HCT116 (cell line): ENCODE data around the gene CDX1. TPM values are rescaled to one million over a fixed set of nuclear protein-coding genes. Genes with fewer than 3 reads are reported as not detected.

Experiments used
- ATAC-seq: fragments of 200-7000 bp; cut with Tn5 transposase; 2 replicates; pipeline ENCODE4 v1.9.1; 2020; ENCODE audit warnings: mild to moderate bottlenecking, moderate library complexity
- BruUV-seq: library from RNA; stranded (reverse); fragments of 400-500 nt; replicated peaks from 2 replicates; lab custom pipeline; 2021; lab: Mats Ljungman, UMichigan
- CTCF ChIA-PET: fragments of 300-600 bp; sonication (Branson Sonifier 250); formaldehyde crosslinking; loops from one replicate; lab custom pipeline; 2021; ENCODE audit warnings: antibody characterized with exemption; lab: Charles Lee
- POLR2A ChIA-PET: fragments of 300-600, 350-600 bp; sonication (Branson Sonifier 250); formaldehyde crosslinking; loops from one replicate; lab custom pipeline; 2021; ENCODE audit warnings: antibody characterized with exemption; lab: Charles Lee
- RAD21 ChIA-PET, 2 experiments: fragments of 300-600 bp; sonication (Branson Sonifier 250); formaldehyde crosslinking; loops; one replicate each; lab custom pipeline; 2023; ENCODE audit warnings: low total read pairs in 2 of 2; ENCODE audit not compliant: uncharacterized antibody in 2 of 2, unreplicated experiment in 2 of 2, low non-redundant PET in 1 of 2; lab: Charles Lee
- DNase-seq: peaks from one replicate; pipeline ENCODE4 v3.0.0-alpha.2; 2010; ENCODE audit warnings: low read depth, low spot score
- H2AFZ ChIP-seq: fragments of 200-600 bp; shearing (Covaris generic), sonication (generic); 2 replicates; pipeline ENCODE4 v1.6.1; 2017; ENCODE audit warnings: low read depth, mixed run types, mixed read lengths, antibody characterized with exemption, low read length; ENCODE audit not compliant: poor library complexity, severe bottlenecking
- H3K27ac ChIP-seq: 2 replicates; pipeline ENCODE4 v1.5.1; 2012; ENCODE audit warnings: low read depth, low read length
- H3K27me3 ChIP-seq: fragments of 200-600 bp; sonication (generic); 2 replicates; pipeline ENCODE4 v1.6.1; 2016; ENCODE audit warnings: mixed run types, low read length, mixed read lengths; ENCODE audit not compliant: insufficient read depth
- H3K36me3 ChIP-seq, 2 experiments: fragments of 200-500 bp in 1 of 2; fragments of 200-600 bp in 1 of 2; sonication (Bioruptor generic) in 1 of 2; sonication (generic) in 1 of 2; 2 replicates each; pipeline versions ENCODE4 v1.5.1 to v1.6.1; 2014 to 2016; ENCODE audit warnings: low read length in 2 of 2, inconsistent platforms in 1 of 2, mixed read lengths in 1 of 2, mixed run types in 1 of 2; ENCODE audit not compliant: insufficient read depth in 2 of 2, control insufficient read depth in 1 of 2
- H3K4me1 ChIP-seq, 2 experiments: fragments of 200-600 bp in 1 of 2; sonication (generic) in 1 of 2; 2 replicates each; pipeline versions ENCODE4 v1.5.1 to v1.6.1; 2012 to 2017; ENCODE audit warnings: low read length in 2 of 2, inconsistent platforms in 1 of 2, mild to moderate bottlenecking in 1 of 2, mixed read lengths in 1 of 2, mixed run types in 1 of 2, moderate library complexity in 1 of 2; ENCODE audit not compliant: insufficient read depth in 2 of 2, control insufficient read depth in 1 of 2
- H3K4me2 ChIP-seq: fragments of 200-600 bp; sonication (generic); 2 replicates; pipeline ENCODE4 v1.6.1; 2017; ENCODE audit warnings: mixed run types, low read length, mixed read lengths
- H3K4me3 ChIP-seq, 2 experiments: fragments of 200-600 bp in 1 of 2; sonication (generic) in 1 of 2; replicated peaks in 1 of 2; 2 replicates each; pipeline ENCODE4 v1.5.1; 2011 to 2016; ENCODE audit warnings: low read length in 2 of 2, control low read depth in 1 of 2, low read depth in 1 of 2, mild to moderate bottlenecking in 1 of 2, mixed read lengths in 1 of 2, mixed run types in 1 of 2
- H3K79me2 ChIP-seq: fragments of 200-600 bp; sonication (generic); 2 replicates; pipeline ENCODE4 v1.6.1; 2017; ENCODE audit warnings: mild to moderate bottlenecking, mixed run types, low read length, moderate library complexity, mixed read lengths; ENCODE audit not compliant: insufficient read depth
- H3K9ac ChIP-seq: fragments of 200-600 bp; sonication (generic); 2 replicates; pipeline ENCODE4 v1.6.1; 2016; ENCODE audit warnings: low read length, mixed read lengths
- H3K9me2 ChIP-seq: fragments of 200-600 bp; sonication (generic), shearing (Covaris generic); 2 replicates; pipeline ENCODE4 v1.6.1; 2017; ENCODE audit warnings: mixed run types, mild to moderate bottlenecking, moderate library complexity; ENCODE audit not compliant: insufficient read depth
- H3K9me3 ChIP-seq, 2 experiments: fragments of 200-500 bp in 1 of 2; fragments of 200-600 bp in 1 of 2; sonication (Bioruptor generic) in 1 of 2; sonication (generic) in 1 of 2; 2 replicates each; pipeline ENCODE4 v1.6.1; 2014 to 2017; ENCODE audit warnings: low read length in 2 of 2, mixed read lengths in 2 of 2, inconsistent platforms in 1 of 2, low read depth in 1 of 2, mild to moderate bottlenecking in 1 of 2, mixed run types in 1 of 2, moderate library complexity in 1 of 2; ENCODE audit not compliant: control insufficient read depth in 1 of 2, insufficient read depth in 1 of 2
- H4K20me1 ChIP-seq: fragments of 200-600 bp; sonication (generic), shearing (Covaris generic); 2 replicates; pipeline ENCODE4 v1.6.1; 2017; ENCODE audit warnings: mixed run types, mild to moderate bottlenecking, moderate library complexity; ENCODE audit not compliant: insufficient read depth
- ATF3 ChIP-seq: IDR thresholded peaks from 2 replicates; pipeline ENCODE4 v1.6.1; 2012
- CBX3 ChIP-seq: IDR thresholded peaks from 2 replicates; pipeline ENCODE4 v1.6.1; 2012; ENCODE audit warnings: low read depth
- CEBPB ChIP-seq: IDR thresholded peaks from 2 replicates; pipeline ENCODE4 v1.6.1; 2012; ENCODE audit warnings: low read depth
- EGR1 ChIP-seq: IDR thresholded peaks from 2 replicates; pipeline ENCODE4 v1.6.1; 2012; ENCODE audit warnings: low read depth
- EZH2 ChIP-seq: fragments of 200-600 bp; sonication (generic); IDR thresholded peaks from 2 replicates; pipeline ENCODE4 v1.6.1; 2017; ENCODE audit warnings: antibody characterized with exemption, mixed run types
- EZH2phosphoT487 ChIP-seq: fragments of 200-600 bp; IDR thresholded peaks from 2 replicates; pipeline ENCODE4 v1.6.1; 2018; ENCODE audit warnings: antibody characterized with exemption, borderline replicate concordance
- FOSL1 ChIP-seq: IDR thresholded peaks from 2 replicates; pipeline ENCODE4 v1.6.1; 2012; ENCODE audit warnings: low read depth
- JUND ChIP-seq: IDR thresholded peaks from 2 replicates; pipeline ENCODE4 v1.6.1; 2012
- POLR2AphosphoS5 ChIP-seq: IDR thresholded peaks from 2 replicates; pipeline ENCODE4 v1.6.1; 2011; ENCODE audit warnings: mild to moderate bottlenecking, low read depth, low read length, moderate library complexity
- RAD21 ChIP-seq: IDR thresholded peaks from 2 replicates; pipeline ENCODE4 v1.6.1; 2012; ENCODE audit warnings: low read depth, mild to moderate bottlenecking
- SIN3A ChIP-seq: IDR thresholded peaks from 2 replicates; pipeline ENCODE4 v1.6.1; 2012; ENCODE audit warnings: low read depth
- SRF ChIP-seq: IDR thresholded peaks from 2 replicates; pipeline ENCODE4 v1.6.1; 2012; ENCODE audit warnings: low read depth
- TCF7L2 ChIP-seq: IDR thresholded peaks from 2 replicates; pipeline ENCODE4 v1.7.0; 2011; ENCODE audit warnings: borderline replicate concordance, inconsistent platforms; ENCODE audit not compliant: insufficient read depth, insufficient read length; ENCODE audit errors: extremely low read depth
- ZNF274 ChIP-seq: fragments of 200-500 bp; sonication (Bioruptor generic); IDR thresholded peaks from 2 replicates; pipeline ENCODE4 v1.6.1; 2014; ENCODE audit warnings: mild to moderate bottlenecking, low read depth, low read length, inconsistent platforms
- intact Hi-C: fragments of 100-400 bp; cut with micrococcal nuclease; formaldehyde crosslinking; loops from 2 replicates; pipeline ENCODE4 v1.10.0; 2022
- total RNA-seq: library from RNA; stranded (reverse); gene quantifications from one replicate; pipeline ENCODE4 v1.2.1, GENCODE V29; 2021; ENCODE audit not compliant: unreplicated experiment
- TF ChIP-seq, protein P1 (sequence below): IDR thresholded peaks from 2 replicates; pipeline ENCODE4 v1.6.1; 2011; ENCODE audit warnings: mild to moderate bottlenecking, low read length, moderate library complexity; ENCODE audit not compliant: insufficient replicate concordance; ENCODE audit errors: extremely low read depth

Gene CDX1
- total RNA-seq, 1 experiment from 2014 or later: not detected

DNA sequence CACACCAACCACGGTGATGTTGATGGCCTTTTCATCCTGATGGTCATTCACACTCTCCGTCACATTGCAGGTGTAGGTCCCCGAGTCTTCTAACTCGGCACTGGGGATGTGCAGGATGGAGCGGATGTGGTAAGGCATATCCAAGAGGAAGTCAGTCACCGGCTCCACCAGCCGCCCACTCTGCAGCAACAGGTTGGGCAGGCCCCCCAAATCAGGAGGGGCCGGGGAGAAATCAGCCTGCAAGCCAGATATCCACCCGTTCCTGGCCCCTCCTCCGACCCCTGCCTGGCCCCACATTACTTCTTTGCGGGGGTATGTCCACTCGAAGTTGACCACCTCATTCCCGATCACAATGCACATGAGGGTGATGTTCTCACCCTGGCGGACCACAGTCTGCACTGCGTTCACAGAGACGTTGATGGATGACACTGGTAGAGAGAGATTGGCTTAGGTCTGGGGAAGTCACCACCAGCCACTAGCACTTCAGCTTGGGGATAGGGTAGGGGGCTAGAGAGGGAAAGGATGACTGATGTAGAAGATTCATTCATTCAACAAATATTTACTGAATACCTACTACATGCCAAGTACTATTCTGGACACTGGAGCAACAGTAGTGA is 32.9 kb upstream of the CDX1 start:
- H3K9me2 ChIP-seq: no peaks in the 10 kb centered on the region
- H2AFZ ChIP-seq: no peak overlapping the region
- no peak overlapping the region for H3K9ac ChIP-seq
- DNase-seq (no peak), ATAC-seq (no peak)
- intact Hi-C loops: no loop called here
- ChIA-PET CTCF (no interaction called here), POLR2A (no interaction called here), RAD21 (no interaction called here)
- BruUV-seq: no TSS peak
- no peaks in the 10 kb centered on the region for H3K36me3 ChIP-seq
- peaks cover 0 to 9% of the 10 kb centered on the region in 2 experiments; a peak in 1 of 4 replicates for H3K4me1 ChIP-seq
- no peaks in the 10 kb centered on the region for H3K79me2 ChIP-seq
- no peaks in the 10 kb centered on the region for H4K20me1 ChIP-seq
- H3K4me2 ChIP-seq: no peak overlapping the region
- H3K27me3 ChIP-seq: no peaks in the 10 kb centered on the region
- TF ChIP-seq ZNF274 (no peak), RAD21 (no peak), ATF3 (no peak), CBX3 (no peak), POLR2AphosphoS5 (no peak), JUND (no peak), CEBPB (no peak), TCF7L2 (no peak), EZH2phosphoT487 (no peak), EGR1 (no peak), SIN3A (no peak), SRF (no peak), FOSL1 (no peak), EZH2 (no peak)
- TF ChIP-seq, protein P1, sequence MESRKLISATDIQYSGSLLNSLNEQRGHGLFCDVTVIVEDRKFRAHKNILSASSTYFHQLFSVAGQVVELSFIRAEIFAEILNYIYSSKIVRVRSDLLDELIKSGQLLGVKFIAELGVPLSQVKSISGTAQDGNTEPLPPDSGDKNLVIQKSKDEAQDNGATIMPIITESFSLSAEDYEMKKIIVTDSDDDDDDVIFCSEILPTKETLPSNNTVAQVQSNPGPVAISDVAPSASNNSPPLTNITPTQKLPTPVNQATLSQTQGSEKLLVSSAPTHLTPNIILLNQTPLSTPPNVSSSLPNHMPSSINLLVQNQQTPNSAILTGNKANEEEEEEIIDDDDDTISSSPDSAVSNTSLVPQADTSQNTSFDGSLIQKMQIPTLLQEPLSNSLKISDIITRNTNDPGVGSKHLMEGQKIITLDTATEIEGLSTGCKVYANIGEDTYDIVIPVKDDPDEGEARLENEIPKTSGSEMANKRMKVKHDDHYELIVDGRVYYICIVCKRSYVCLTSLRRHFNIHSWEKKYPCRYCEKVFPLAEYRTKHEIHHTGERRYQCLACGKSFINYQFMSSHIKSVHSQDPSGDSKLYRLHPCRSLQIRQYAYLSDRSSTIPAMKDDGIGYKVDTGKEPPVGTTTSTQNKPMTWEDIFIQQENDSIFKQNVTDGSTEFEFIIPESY: no peak
- H3K4me3 ChIP-seq: no peak overlapping the region
- no peak overlapping the region for H3K27ac ChIP-seq
- H3K9me3 ChIP-seq: no peaks in the 10 kb centered on the region
